Body of pancreas (tissue), 4 donors: ENCODE data around the gene IRF6.

ENCODE experiments used
- POLR2A ChIP-seq, 3 donors: fragments of 450-650 bp; IDR thresholded peaks; one replicate each; pipeline ENCODE4 v1.6.1; 2016; ENCODE audit warnings: antibody characterized with exemption in 3 of 3, mild to moderate bottlenecking in 2 of 3
- TF ChIP-seq, protein P1 (sequence below), 7 experiments: fragments of 450-650 bp in 4 of 7; fragments of 200-600 bp in 3 of 7; sonication (generic) in 3 of 7; IDR thresholded peaks; one replicate each; pipeline ENCODE4 v1.5.1; 2016 to 2019; ENCODE audit warnings: antibody characterized with exemption in 7 of 7

DNA sequence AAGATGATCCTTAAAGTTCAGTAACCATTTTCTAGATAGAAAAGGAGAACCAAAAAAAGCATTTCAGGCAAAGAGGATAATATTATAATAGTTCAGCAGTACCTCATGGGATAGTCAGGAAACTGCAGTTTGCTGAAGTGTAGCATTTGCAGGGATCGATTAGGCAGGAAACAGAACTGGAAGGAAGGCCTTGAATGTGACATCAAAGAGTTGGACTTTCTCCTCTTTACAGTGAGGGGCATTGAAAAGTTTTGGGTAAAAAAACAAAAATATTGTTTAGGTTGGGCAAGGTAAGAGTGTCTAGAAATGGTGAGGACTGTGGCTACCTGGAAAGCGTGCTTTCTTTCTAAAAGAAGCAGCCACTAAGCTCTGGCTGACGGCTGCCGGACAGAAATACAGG is 8.0 kb upstream of the IRF6 start:
- TF ChIP-seq POLR2A (IDR thresholded peaks at IDR 0.05) = no peak
- TF ChIP-seq, protein P1, sequence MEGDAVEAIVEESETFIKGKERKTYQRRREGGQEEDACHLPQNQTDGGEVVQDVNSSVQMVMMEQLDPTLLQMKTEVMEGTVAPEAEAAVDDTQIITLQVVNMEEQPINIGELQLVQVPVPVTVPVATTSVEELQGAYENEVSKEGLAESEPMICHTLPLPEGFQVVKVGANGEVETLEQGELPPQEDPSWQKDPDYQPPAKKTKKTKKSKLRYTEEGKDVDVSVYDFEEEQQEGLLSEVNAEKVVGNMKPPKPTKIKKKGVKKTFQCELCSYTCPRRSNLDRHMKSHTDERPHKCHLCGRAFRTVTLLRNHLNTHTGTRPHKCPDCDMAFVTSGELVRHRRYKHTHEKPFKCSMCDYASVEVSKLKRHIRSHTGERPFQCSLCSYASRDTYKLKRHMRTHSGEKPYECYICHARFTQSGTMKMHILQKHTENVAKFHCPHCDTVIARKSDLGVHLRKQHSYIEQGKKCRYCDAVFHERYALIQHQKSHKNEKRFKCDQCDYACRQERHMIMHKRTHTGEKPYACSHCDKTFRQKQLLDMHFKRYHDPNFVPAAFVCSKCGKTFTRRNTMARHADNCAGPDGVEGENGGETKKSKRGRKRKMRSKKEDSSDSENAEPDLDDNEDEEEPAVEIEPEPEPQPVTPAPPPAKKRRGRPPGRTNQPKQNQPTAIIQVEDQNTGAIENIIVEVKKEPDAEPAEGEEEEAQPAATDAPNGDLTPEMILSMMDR (IDR thresholded peaks at IDR 0.05) = no peak
